ENCODE measurements around the gene PRSS23.

PRSS23 gene

GRCh38 chr11:86814775-86815174 lies 14.4 kb downstream of the PRSS23 start:
- DNase-seq (ENCODE audit: low read depth in 1 of 2, low spot score in 1 of 2): no peak
- Histone ChIP-seq H3K4me3 (replicated peaks; ENCODE audit: insufficient read depth, low read length) (no peak overlapping the region), H3K27me3 (ENCODE audit: insufficient read depth, poor library complexity, severe bottlenecking) (peaks cover 6% of the 10 kb centered on the region), H3K27ac (replicated peaks) (no peak overlapping the region)
- TF ChIP-seq SPI1 (IDR thresholded peaks at IDR 0.05; ENCODE audit: borderline replicate concordance, low read depth) (no peak), GABPA (IDR thresholded peaks at IDR 0.05; ENCODE audit: low read depth) (no peak), CTCF (IDR thresholded peaks at IDR 0.05; ENCODE audit: insufficient read depth, low read length) (no peak), POLR2AphosphoS5 (IDR thresholded peaks at IDR 0.05; ENCODE audit: low read depth) (no peak), REST (IDR thresholded peaks at IDR 0.05; ENCODE audit: insufficient replicate concordance, low read depth) (no peak)

- TF ChIP-seq REST (IDR thresholded peaks at IDR 0.05; ENCODE audit: insufficient replicate concordance, low read depth) (no peak), SPI1 (IDR thresholded peaks at IDR 0.05; ENCODE audit: borderline replicate concordance, low read depth) (no peak), POLR2AphosphoS5 (IDR thresholded peaks at IDR 0.05; ENCODE audit: low read depth) (no peak), GABPA (IDR thresholded peaks at IDR 0.05; ENCODE audit: low read depth) (no peak), CTCF (IDR thresholded peaks at IDR 0.05; ENCODE audit: insufficient read depth, low read length) (no peak)
- H3K4me3 ChIP-seq (replicated peaks; ENCODE audit: insufficient read depth, low read length): no peak overlapping the region
- H3K27me3 ChIP-seq (ENCODE audit: insufficient read depth, poor library complexity, severe bottlenecking): peaks cover 6% of the 10 kb centered on the region
- no peak overlapping the region for H3K27ac ChIP-seq (replicated peaks)
- DNase-seq (ENCODE audit: low read depth in 1 of 2, low spot score in 1 of 2): no peak
These were observed 15.4 kb downstream of the PRSS23 start for GRCh38 chr11:86815726-86816125.

GRCh38 chr11:86816251-86816726 lies 15.9 kb downstream of the PRSS23 start:
- Histone ChIP-seq H3K27ac (replicated peaks) (no peak overlapping the region), H3K4me3 (replicated peaks; ENCODE audit: insufficient read depth, low read length) (no peak overlapping the region), H3K27me3 (ENCODE audit: insufficient read depth, poor library complexity, severe bottlenecking) (peaks cover 6% of the 10 kb centered on the region)
- no peak for TF ChIP-seq CTCF (IDR thresholded peaks at IDR 0.05; ENCODE audit: insufficient read depth, low read length)
- no peak for TF ChIP-seq SPI1 (IDR thresholded peaks at IDR 0.05; ENCODE audit: borderline replicate concordance, low read depth)
- TF ChIP-seq REST (IDR thresholded peaks at IDR 0.05; ENCODE audit: insufficient replicate concordance, low read depth): no peak
- no peak for TF ChIP-seq GABPA (IDR thresholded peaks at IDR 0.05; ENCODE audit: low read depth)
- no peak for TF ChIP-seq POLR2AphosphoS5 (IDR thresholded peaks at IDR 0.05; ENCODE audit: low read depth)
- no peak for DNase-seq (ENCODE audit: low read depth in 1 of 2, low spot score in 1 of 2)

Measured in HL-60 (cell line).